Thyroid gland (tissue), 4 donors: ENCODE data around the gene QRICH2. TPM values are rescaled to one million over a fixed set of nuclear protein-coding genes. Genes with fewer than 3 reads are reported as not detected.

ENCODE experiments used
- DNase-seq, 2 donors: peaks; one replicate each; pipeline ENCODE4 v3.0.0-alpha.2; 2019
- H3K27ac ChIP-seq, 3 donors: fragments of 200-600 bp; sonication (generic); 1 replicate in 2 of 3; 2 replicates in 1 of 3; pipeline ENCODE4 v1.5.1; 2016 to 2019; ENCODE audit warnings: mild to moderate bottlenecking in 1 of 3, moderate library complexity in 1 of 3
- H3K27me3 ChIP-seq: fragments of 200-600 bp; sonication (generic); one replicate; pipeline ENCODE4 v1.5.1; 2019
- H3K36me3 ChIP-seq, 2 donors: fragments of 200-600 bp; sonication (generic); one replicate each; pipeline ENCODE4 v1.5.1; 2016 to 2019
- H3K4me1 ChIP-seq, 2 donors: fragments of 200-600 bp; sonication (generic); one replicate each; pipeline ENCODE4 v1.5.1; 2017 to 2019
- H3K4me3 ChIP-seq, 3 donors: fragments of 200-600 bp; sonication (generic); replicated peaks in 1 of 3; 1 replicate in 2 of 3; 2 replicates in 1 of 3; pipeline ENCODE4 v1.5.1; 2016; ENCODE audit warnings: mild to moderate bottlenecking in 1 of 3
- H3K9me3 ChIP-seq: fragments of 200-600 bp; sonication (generic); one replicate; pipeline ENCODE4 v1.5.1; 2017
- POLR2A ChIP-seq, 2 donors: fragments of 450-650 bp; IDR thresholded peaks; one replicate each; pipeline ENCODE4 v1.6.1; 2017; ENCODE audit warnings: antibody characterized with exemption in 2 of 2, mild to moderate bottlenecking in 2 of 2, moderate library complexity in 1 of 2
- WGBS, 2 donors: methylation state at CpG; one replicate each; pipeline ENCODE4 v1.1.5; 2017; 5-methylcytosine and 5-hydroxymethylcytosine counted together
- intact Hi-C: fragments of 100-400 bp; cut with DNase I; formaldehyde crosslinking; loops from one replicate; pipeline ENCODE4 v1.15.1; 2023
- total RNA-seq, 4 donors: library from RNA; depleted of rRNA; stranded (reverse); fragments of >200 nt; gene quantifications; one replicate each; pipeline ENCODE4 v1.2.3, GENCODE V29; 2016
- TF ChIP-seq, protein P1 (sequence below), 6 experiments: fragments of 200-600 bp in 3 of 6; fragments of 450-650 bp in 3 of 6; sonication (generic) in 3 of 6; IDR thresholded peaks; one replicate each; pipeline ENCODE4 v1.5.1; 2016 to 2019; ENCODE audit warnings: antibody characterized with exemption in 6 of 6, mild to moderate bottlenecking in 2 of 6, inconsistent platforms in 1 of 6, moderate library complexity in 1 of 6

Gene QRICH2
- total RNA-seq, 4 donors from 2014 or later: 6.6 to 14.3 (median 9.9) TPM

DNA sequence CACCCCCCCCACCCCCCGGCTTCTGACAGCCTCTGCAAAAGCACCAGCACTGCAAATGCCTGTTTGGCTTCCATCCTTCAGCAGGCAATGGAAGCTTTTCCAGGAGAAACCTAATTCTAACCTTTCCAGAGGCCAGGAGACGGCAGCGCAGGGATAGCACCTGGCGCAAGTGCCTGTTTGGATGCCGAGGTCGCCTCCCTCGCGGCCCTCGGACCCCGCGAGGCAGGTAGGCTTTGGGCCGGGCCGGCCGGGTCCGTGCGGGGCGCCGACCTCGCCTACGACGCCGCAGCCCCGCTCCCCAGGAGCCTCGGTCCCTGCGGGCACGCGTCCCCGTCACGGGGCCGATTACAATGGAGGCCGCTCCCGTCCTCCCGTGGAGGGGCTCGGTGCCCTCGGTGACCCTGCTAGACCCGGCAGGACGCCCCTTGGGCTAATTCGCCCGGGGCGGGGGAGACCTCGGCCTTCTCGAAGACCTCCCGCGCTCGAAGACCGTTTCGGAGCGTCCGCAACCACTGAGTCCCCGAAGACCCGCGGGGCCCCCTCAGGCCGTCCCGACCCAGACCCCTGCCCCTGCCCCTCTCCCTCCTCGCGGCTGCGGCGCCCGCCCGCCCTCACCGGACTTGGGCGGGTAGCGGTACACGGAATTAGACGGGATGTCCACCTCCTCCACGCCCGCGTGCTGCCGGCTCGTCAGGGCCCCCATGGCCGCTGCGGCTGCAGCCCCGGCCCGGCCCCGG lies 68.4 kb downstream of the QRICH2 start:
- intact Hi-C loops: no loop called here
- Histone ChIP-seq H3K27ac (no peak overlapping the region), H3K27me3 (no peaks in the 10 kb centered on the region), H3K4me1 (peaks cover 11 to 16% of the 10 kb centered on the region in 2 donors), H3K4me3 (peak overlapping the region in 1 of 3 donors; percentile 31), H3K9me3 (no peaks in the 10 kb centered on the region), H3K36me3 (no peaks in the 10 kb centered on the region)
- TF ChIP-seq, protein P1, sequence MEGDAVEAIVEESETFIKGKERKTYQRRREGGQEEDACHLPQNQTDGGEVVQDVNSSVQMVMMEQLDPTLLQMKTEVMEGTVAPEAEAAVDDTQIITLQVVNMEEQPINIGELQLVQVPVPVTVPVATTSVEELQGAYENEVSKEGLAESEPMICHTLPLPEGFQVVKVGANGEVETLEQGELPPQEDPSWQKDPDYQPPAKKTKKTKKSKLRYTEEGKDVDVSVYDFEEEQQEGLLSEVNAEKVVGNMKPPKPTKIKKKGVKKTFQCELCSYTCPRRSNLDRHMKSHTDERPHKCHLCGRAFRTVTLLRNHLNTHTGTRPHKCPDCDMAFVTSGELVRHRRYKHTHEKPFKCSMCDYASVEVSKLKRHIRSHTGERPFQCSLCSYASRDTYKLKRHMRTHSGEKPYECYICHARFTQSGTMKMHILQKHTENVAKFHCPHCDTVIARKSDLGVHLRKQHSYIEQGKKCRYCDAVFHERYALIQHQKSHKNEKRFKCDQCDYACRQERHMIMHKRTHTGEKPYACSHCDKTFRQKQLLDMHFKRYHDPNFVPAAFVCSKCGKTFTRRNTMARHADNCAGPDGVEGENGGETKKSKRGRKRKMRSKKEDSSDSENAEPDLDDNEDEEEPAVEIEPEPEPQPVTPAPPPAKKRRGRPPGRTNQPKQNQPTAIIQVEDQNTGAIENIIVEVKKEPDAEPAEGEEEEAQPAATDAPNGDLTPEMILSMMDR (IDR thresholded peaks at IDR 0.05): no peak
- TF ChIP-seq POLR2A (IDR thresholded peaks at IDR 0.05): no peak
- 4 to 12% methylated on average over 9 to 37 of the region's 75 CpGs for WGBS, 2 donors
- DNase-seq: no peak

DNA sequence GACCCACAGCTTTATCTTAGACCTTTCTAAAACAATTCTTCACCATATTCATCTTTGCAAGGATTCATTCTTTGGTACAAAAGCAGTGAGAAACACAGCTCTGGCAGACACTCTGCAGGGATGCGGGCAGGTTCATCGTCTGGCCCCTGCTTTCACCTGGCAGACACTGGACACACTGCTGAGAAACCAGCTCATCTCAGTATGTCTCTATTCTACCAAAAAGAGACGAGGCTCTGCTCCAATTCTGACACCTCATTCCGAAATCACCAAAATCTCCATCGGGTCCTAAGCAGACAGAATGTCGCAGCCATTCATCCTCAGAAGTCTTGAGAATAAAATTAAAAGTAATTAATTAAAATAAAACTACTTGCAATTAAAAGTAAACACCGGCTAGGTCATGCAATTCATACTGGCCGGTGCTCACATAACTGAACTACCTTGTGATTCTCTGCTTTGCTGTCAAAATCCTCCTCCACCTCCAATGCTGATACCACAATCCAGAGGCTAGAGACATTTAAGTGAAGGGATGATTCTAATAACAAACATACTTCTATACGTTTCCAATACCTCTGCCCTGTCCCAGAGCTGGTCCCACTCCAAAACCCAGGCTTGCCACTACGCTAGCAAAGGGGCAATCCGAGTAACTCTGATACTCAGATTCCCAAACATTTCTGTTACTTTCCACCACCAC lies 69.1 kb downstream of the QRICH2 start:
- TF ChIP-seq POLR2A (IDR thresholded peaks at IDR 0.05): no peak
- TF ChIP-seq, protein P1 (IDR thresholded peaks at IDR 0.05): no peak
- DNase-seq: no peak
- intact Hi-C loops: no loop called here
- peaks cover 11 to 16% of the 10 kb centered on the region in 2 donors for H3K4me1 ChIP-seq
- no peaks in the 10 kb centered on the region for H3K27me3 ChIP-seq
- WGBS, 2 donors: 73 to 87% methylated on average over 11 of the region's 11 CpGs
- H3K27ac ChIP-seq: no peak overlapping the region
- no peaks in the 10 kb centered on the region for H3K9me3 ChIP-seq
- H3K36me3 ChIP-seq: no peaks in the 10 kb centered on the region
- H3K4me3 ChIP-seq: no peak overlapping the region

DNA sequence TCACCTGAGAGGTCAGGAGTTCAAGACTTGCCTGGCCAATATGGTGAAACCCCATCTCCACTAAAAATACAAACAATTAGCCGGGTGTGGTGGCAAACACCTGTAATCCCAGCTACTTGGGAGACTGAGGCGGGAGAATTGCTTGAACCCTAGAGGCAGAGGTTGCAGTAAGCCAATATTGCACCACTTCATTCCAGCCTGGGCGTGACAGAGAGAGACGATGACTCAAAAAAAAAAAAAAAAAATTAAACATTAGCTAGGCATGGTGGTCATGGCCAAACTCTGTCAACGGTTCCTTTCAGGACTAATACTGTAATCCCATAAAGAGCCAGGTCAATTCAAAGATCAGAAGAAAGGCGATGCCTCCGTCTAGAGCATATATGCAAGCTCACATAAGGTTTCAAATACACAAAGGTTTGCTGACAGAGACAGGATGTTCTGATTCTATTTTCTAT lies 70.2 kb downstream of the QRICH2 start:
- H3K9me3 ChIP-seq: no peaks in the 10 kb centered on the region
- 93 to 94% methylated on average over 7 of the region's 7 CpGs for WGBS, 2 donors
- no peak overlapping the region for H3K4me3 ChIP-seq
- intact Hi-C loops: no loop called here
- H3K36me3 ChIP-seq: no peaks in the 10 kb centered on the region
- no peak for DNase-seq
- no peaks in the 10 kb centered on the region for H3K27me3 ChIP-seq
- TF ChIP-seq, protein P1 (IDR thresholded peaks at IDR 0.05): no peak
- no peak for TF ChIP-seq POLR2A (IDR thresholded peaks at IDR 0.05)
- H3K4me1 ChIP-seq: peaks cover 11 to 16% of the 10 kb centered on the region in 2 donors
- H3K27ac ChIP-seq: no peak overlapping the region

DNA sequence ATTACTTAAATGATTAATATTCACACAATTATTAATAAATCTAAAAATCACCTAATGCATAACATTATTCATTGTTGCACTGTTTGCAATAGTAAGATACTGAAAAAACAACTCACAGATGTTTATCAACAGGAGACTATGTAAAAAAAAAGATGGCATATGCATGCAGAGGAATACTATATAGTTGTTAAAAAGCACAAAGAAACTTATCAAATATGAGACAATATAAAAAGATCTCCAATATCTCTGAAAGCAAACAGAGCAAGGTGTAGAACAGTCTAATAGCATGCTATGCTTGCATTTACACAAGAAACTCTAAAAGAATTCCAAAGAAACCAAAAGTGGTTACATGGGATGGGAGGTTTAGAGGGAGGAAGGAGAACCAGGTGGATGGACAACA lies 71.5 kb downstream of the QRICH2 start:
- intact Hi-C loops: no loop called here
- no peak for DNase-seq
- peaks cover 10 to 15% of the 10 kb centered on the region in 2 donors for H3K4me1 ChIP-seq
- H3K36me3 ChIP-seq: no peaks in the 10 kb centered on the region
- H3K27me3 ChIP-seq: no peaks in the 10 kb centered on the region
- no peaks in the 10 kb centered on the region for H3K9me3 ChIP-seq
- H3K4me3 ChIP-seq: no peak overlapping the region
- TF ChIP-seq, protein P1 (IDR thresholded peaks at IDR 0.05): no peak
- TF ChIP-seq POLR2A (IDR thresholded peaks at IDR 0.05): no peak
- no peak overlapping the region for H3K27ac ChIP-seq

DNA sequence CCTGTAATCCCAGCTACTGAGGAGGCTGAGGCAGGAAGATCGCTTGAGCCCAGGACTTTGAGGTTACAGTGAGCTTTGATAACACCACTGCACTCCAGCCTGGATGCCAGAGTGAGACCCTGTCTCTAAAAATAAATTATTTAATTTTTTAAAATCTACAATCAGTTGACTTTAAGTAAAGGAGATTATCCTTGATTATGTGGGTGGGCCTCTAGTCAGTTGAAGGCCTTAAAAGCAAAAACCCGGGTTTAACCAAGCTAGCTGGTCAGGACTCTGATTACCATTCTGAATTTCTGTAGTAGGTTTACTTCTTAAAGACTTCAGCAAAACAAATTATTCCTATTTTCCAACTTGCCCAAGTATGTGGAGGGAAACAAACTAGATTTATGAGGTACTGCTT lies 72.2 kb downstream of the QRICH2 start:
- Histone ChIP-seq H3K27me3 (no peaks in the 10 kb centered on the region), H3K27ac (no peak overlapping the region), H3K9me3 (no peaks in the 10 kb centered on the region), H3K4me1 (peaks cover 4 to 8% of the 10 kb centered on the region in 2 donors), H3K36me3 (no peaks in the 10 kb centered on the region), H3K4me3 (no peak overlapping the region)
- no peak for DNase-seq
- TF ChIP-seq POLR2A (IDR thresholded peaks at IDR 0.05): no peak
- TF ChIP-seq, protein P1 (IDR thresholded peaks at IDR 0.05): no peak
- intact Hi-C loops: no loop called here
- WGBS, 2 donors: 96% methylated on average over 2 of the region's 2 CpGs
